ENCODE measurements around the gene ENO2. TPM values are rescaled to one million over a fixed set of nuclear protein-coding genes. Genes with fewer than 3 reads are reported as not detected.

The ENO2 gene
- total RNA-seq, 6 donors from 2014 or later: 33.4 to 44.0 (median 40.7) TPM

DNA sequence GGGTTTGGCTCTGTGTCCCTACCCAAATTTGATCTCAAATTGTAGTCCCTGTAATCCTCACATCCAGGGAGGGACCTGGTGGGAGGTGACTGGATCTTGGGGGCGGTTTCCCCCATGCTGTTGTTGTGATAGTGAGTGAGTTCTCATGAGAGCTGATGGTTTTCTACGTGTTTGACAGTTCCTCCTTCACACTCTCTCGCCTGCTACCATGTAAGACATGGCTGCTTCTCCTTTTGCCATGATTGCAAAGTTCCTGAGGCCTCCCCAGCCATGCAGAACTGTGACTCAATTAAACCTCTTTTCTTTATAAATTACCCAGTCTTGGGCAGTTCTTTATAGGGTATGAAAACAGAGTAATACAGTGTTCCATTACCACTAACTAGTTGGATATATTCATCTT, 20.1 kb upstream of the ENO2 start:
- TF ChIP-seq POLR2A (IDR thresholded peaks at IDR 0.05): no peak
- TF ChIP-seq EP300 (IDR thresholded peaks at IDR 0.05): no peak
- H3K27ac ChIP-seq: no peak overlapping the region
- no peaks in the 10 kb centered on the region for H3K9me3 ChIP-seq
- H3K4me1 ChIP-seq: peaks cover 8 to 23% (median 11%) of the 10 kb centered on the region in 4 donors
- ATAC-seq (ENCODE audit: low FRiP score in 2 of 2): no peak
- H3K36me3 ChIP-seq: no peaks in the 10 kb centered on the region
- H3K4me3 ChIP-seq: no peak overlapping the region
- H3K27me3 ChIP-seq: no peaks in the 10 kb centered on the region
- WGBS, 2 donors: 70 to 80% methylated on average over 3 of the region's 3 CpGs
- DNase-seq: no peak

DNA sequence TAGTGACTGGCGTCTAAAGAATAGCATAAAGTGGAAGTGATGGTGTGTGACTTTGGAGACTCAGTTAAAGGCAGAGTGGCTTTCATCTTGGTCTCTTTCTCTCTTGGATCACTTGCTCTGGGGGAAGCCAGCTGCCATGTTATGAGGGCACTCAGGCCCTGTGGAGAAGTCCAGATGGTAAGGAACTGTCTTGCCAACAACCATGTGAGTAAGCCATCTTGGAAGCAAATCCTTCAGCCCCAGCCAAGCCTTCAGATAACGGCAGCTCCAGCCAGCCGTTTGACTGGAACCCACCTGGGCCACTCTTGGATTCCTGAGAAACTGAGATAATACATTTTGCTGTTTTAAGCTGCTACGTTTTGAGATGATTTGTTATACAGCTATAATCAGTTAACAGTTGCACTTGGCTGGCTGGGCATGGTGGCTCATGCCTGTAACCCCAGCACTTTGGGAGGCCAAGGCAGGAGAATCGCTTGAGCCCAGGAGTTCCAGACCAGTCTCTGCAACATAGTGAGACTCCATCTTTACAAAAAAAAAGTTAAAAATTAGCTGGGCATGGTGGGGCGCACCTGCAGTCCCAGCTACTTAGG, 17.4 kb upstream of the ENO2 start:
- H3K36me3 ChIP-seq: no peaks in the 10 kb centered on the region
- no peaks in the 10 kb centered on the region for H3K9me3 ChIP-seq
- no peaks in the 10 kb centered on the region for H3K27me3 ChIP-seq
- ATAC-seq (ENCODE audit: low FRiP score in 2 of 2) (no peak), DNase-seq (no peak)
- H3K4me1 ChIP-seq: peaks cover 6 to 16% (median 8%) of the 10 kb centered on the region in 4 donors
- TF ChIP-seq, protein P1, sequence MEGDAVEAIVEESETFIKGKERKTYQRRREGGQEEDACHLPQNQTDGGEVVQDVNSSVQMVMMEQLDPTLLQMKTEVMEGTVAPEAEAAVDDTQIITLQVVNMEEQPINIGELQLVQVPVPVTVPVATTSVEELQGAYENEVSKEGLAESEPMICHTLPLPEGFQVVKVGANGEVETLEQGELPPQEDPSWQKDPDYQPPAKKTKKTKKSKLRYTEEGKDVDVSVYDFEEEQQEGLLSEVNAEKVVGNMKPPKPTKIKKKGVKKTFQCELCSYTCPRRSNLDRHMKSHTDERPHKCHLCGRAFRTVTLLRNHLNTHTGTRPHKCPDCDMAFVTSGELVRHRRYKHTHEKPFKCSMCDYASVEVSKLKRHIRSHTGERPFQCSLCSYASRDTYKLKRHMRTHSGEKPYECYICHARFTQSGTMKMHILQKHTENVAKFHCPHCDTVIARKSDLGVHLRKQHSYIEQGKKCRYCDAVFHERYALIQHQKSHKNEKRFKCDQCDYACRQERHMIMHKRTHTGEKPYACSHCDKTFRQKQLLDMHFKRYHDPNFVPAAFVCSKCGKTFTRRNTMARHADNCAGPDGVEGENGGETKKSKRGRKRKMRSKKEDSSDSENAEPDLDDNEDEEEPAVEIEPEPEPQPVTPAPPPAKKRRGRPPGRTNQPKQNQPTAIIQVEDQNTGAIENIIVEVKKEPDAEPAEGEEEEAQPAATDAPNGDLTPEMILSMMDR (IDR thresholded peaks at IDR 0.05): no peak
- TF ChIP-seq EP300 (IDR thresholded peaks at IDR 0.05) (no peak), POLR2AphosphoS5 (IDR thresholded peaks at IDR 0.05) (no peak), POLR2A (IDR thresholded peaks at IDR 0.05) (no peak)
- H3K4me3 ChIP-seq: no peak overlapping the region
- WGBS, 2 donors: 80 to 85% methylated on average over 6 of the region's 6 CpGs
- no peak overlapping the region for H3K27ac ChIP-seq

DNA sequence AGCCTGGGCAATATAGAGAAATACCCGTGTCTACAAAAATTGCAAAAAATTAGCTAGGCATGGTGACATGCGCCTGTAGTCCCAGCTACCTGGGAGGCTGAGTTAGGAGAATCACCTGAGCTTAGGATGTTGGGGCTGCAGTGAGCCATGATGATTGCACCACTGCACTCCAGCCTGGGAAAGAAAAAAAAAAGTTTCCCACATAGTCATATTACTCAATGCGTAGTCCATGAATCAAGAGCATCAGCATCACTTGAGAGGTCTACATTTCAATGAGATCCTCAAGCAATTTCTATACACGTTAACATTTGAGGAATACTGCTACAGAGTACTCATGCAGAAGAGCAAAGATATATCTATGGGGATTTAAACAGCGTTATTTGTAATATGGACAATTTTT, 15.0 kb upstream of the ENO2 start:
- no peak for TF ChIP-seq EP300 (IDR thresholded peaks at IDR 0.05)
- no peaks in the 10 kb centered on the region for H3K9me3 ChIP-seq
- H3K36me3 ChIP-seq: no peaks in the 10 kb centered on the region
- H3K27me3 ChIP-seq: no peaks in the 10 kb centered on the region
- WGBS, 2 donors: 53 to 59% methylated on average over 5 of the region's 5 CpGs
- H3K4me1 ChIP-seq: peaks cover 9 to 21% (median 13%) of the 10 kb centered on the region in 4 donors
- ATAC-seq (ENCODE audit: low FRiP score in 2 of 2): no peak
- no peak overlapping the region for H3K4me3 ChIP-seq
- DNase-seq: no peak
- H3K27ac ChIP-seq: no peak overlapping the region

DNA sequence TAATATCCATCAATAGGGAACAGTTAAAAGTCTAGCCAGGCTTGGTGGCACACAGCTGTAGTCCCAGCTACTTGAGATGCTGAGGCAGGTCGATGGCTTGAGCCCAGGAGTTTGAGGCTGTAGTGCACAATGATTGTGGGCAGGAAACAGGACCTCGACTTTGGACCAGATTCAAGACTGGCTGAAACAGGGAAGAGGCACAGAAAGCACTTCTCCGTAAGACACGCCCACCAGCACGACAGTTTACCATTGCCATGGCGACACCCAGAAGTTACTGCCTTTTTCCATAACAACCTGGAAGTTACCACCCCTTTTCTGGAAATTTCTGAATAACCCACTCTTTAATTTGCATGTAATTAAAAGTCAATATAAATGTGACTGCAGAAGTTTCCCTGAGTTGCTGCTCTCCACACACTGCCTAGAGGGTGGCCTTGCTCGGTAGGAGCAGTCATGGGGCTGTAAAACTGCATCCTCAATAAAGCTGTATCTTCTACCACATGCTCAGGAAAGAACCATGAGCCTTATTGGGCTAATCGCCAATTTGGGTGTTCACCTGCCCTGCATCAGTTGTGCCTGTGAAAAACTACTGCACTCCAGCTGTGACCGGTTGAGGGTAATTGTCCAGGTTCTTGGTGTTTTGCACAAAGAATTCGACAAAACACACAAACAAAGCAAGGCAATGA, 14.4 kb upstream of the ENO2 start:
- Histone ChIP-seq H3K9me3 (no peaks in the 10 kb centered on the region), H3K27ac (no peak overlapping the region), H3K36me3 (no peaks in the 10 kb centered on the region), H3K27me3 (no peaks in the 10 kb centered on the region), H3K4me3 (no peak overlapping the region), H3K4me1 (peaks cover 11 to 23% (median 15%) of the 10 kb centered on the region in 4 donors)
- 39 to 43% methylated on average over 10 of the region's 10 CpGs for WGBS, 2 donors
- ATAC-seq (ENCODE audit: low FRiP score in 2 of 2) (peak; percentile 44 to 62), DNase-seq (peak in 1 of 2 donors; percentile 54)
- TF ChIP-seq, protein P1 (IDR thresholded peaks at IDR 0.05): no peak
- TF ChIP-seq POLR2A (IDR thresholded peaks at IDR 0.05) (no peak), POLR2AphosphoS5 (IDR thresholded peaks at IDR 0.05) (no peak), EP300 (IDR thresholded peaks at IDR 0.05) (no peak)

DNA sequence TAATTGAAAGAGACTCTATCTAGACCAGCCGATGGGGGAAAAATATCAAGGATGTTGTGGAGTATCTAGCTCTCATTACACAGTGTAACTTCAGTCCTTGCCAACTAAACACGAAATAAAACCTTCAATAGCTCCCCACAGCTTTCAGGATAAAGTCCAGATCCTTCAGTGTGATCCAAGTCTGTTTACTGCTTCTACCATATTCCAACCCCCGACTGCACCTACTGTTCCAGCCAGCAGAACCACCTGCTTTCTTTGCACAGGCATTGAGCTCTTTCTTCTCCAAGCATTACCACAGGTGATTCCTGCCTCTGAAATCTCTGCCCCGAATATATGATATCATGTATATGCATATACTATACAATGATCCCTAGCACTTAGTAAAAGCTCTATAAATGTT, 11.9 kb upstream of the ENO2 start:
- Histone ChIP-seq H3K9me3 (no peaks in the 10 kb centered on the region), H3K4me1 (peaks cover 15 to 27% (median 20%) of the 10 kb centered on the region in 4 donors), H3K27ac (no peak overlapping the region), H3K36me3 (peaks cover 0 to 4% (median 0%) of the 10 kb centered on the region in 4 donors), H3K27me3 (no peaks in the 10 kb centered on the region), H3K4me3 (no peak overlapping the region)
- ATAC-seq (ENCODE audit: low FRiP score in 2 of 2) (no peak), DNase-seq (no peak)
- WGBS, 2 donors: 72 to 85% methylated on average over 4 of the region's 4 CpGs
- TF ChIP-seq POLR2A (IDR thresholded peaks at IDR 0.05) (no peak), EP300 (IDR thresholded peaks at IDR 0.05) (no peak), POLR2AphosphoS5 (IDR thresholded peaks at IDR 0.05) (no peak)
- TF ChIP-seq, protein P1 (IDR thresholded peaks at IDR 0.05): no peak

Measured in upper lobe of left lung (tissue), 6 donors.